NOMO-1 treated with DMSO at 0.1 percent for 48 hours (cell line): Measurements from ENCODE around the gene TMED6.
"Not testable (repeated sequence)": the region's sequence is repeated elsewhere in the genome, so short reads cannot be mapped to it uniquely, and the experiment has no call there.

Experiments
- DNase-seq: peaks from one replicate; lab custom pipeline; 2025; ENCODE audit not compliant: unreplicated experiment; lab: John Stamatoyannopoulos, UW

The TMED6 gene

GRCh38 chr16:69363281-69363717, 11.7 kb upstream of the TMED6 start:
- DNase-seq, result no peak

- DNase-seq, result not testable (repeated sequence)
These were observed 8.5 kb upstream of the TMED6 start for GRCh38 chr16:69360070-69360469.

GRCh38 chr16:69350536-69351133, 951 bp downstream of the TMED6 start:
- no peak for DNase-seq

- DNase-seq, result no peak
These were observed 2.0 kb downstream of the TMED6 start for GRCh38 chr16:69349536-69349935.

- DNase-seq, result no peak
These were observed 3.4 kb downstream of the TMED6 start for GRCh38 chr16:69348222-69348621.

- no peak for DNase-seq
These were observed 4.9 kb downstream of the TMED6 start for GRCh38 chr16:69346683-69347082.

- peak; percentile 20 for DNase-seq
These were observed 5.7 kb downstream of the TMED6 start for GRCh38 chr16:69345923-69346322.

GRCh38 chr16:69344171-69344570, 7.4 kb downstream of the TMED6 start:
- DNase-seq, result no peak

- DNase-seq, result no peak
These were observed 11.4 kb downstream of the TMED6 start for GRCh38 chr16:69340095-69340644.

- peak; percentile 99 for DNase-seq
These were observed 12.1 kb downstream of the TMED6 start, which contains the start of the genes COG8 and NIP7 for GRCh38 chr16:69339289-69340094. Gene COG8, minus strand, starts transcription at chr16:69339564. Its CDS starts 12 bp downstream, at chr16:69339552. Gene NIP7, plus strand, starts transcription at chr16:69339772. Its CDS starts 58 bp downstream, at chr16:69339830.

- DNase-seq, result no peak
These were observed 12.9 kb downstream of the TMED6 start for GRCh38 chr16:69338557-69339288.

GRCh38 chr16:69334696-69335095, 16.9 kb downstream of the TMED6 start:
- DNase-seq, result no peak

- DNase-seq, result peak; percentile 77
These were observed 21.1 kb downstream of the TMED6 start, which contains the start of gene PDF for GRCh38 chr16:69330286-69331109. Gene PDF, minus strand, starts transcription at chr16:69330588. Its CDS starts 18 bp downstream, at chr16:69330570.

- peak; percentile 39 for DNase-seq
These were observed 22.0 kb downstream of the TMED6 start for GRCh38 chr16:69329369-69330285.

- no peak for DNase-seq
These were observed 22.7 kb downstream of the TMED6 start for GRCh38 chr16:69328854-69329316.

- no peak for DNase-seq
These were observed 23.8 kb downstream of the TMED6 start for GRCh38 chr16:69327585-69328310.

GRCh38 chr16:69326172-69326873, 25.3 kb downstream of the TMED6 start:
- DNase-seq, result no peak

GRCh38 chr16:69325784-69326171, 25.8 kb downstream of the TMED6 start:
- DNase-seq, result no peak
